Measurements from ENCODE around the gene ZNF672. TPM values are rescaled to one million over a fixed set of nuclear protein-coding genes. Genes with fewer than 3 reads are reported as not detected.

ZNF672 gene
- total and polyA plus RNA-seq, 2 of the 13 experiments (the other 11 are each of a cell fraction or from before 2014, with no cell fraction given), result 17.2 to 22.9 TPM

DNA sequence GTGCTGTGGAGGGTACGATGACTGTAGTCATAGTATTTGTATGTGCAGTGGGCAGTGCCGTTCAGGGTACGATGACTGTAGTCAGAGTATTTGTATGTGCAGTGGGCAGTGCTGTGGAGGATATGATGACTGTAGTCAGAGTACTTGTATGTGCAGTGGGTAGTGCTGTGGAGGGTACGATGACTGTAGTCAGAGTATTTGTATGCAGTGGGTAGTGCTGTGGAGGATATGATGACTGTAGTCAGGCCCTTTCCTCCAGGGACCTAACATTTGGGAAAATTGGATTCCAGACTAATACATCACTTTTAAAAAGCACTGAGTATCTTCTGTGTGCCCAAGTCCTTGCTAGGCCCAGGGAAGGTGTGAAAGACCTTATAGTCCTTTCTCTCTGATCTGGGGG, 2.9 kb downstream of the ZNF672 start:
- Histone ChIP-seq H3K36me3 (replicated peaks in 1 of 2; ENCODE audit: control insufficient read depth in 1 of 2, insufficient read depth in 2 of 2, low read length in 2 of 2) (peaks cover 10 to 21% of the 10 kb centered on the region in 2 experiments), H3K9me3 (ENCODE audit: low read length) (no peaks in the 10 kb centered on the region), H3K4me3 (replicated peaks in 1 of 3; ENCODE audit: insufficient read depth in 1 of 3, low read depth in 2 of 3, low read length in 3 of 3) (no peak overlapping the region), H3K4me1 (ENCODE audit: insufficient read depth, low read length) (peaks cover 45% of the 10 kb centered on the region), H3K79me2 (ENCODE audit: insufficient read depth, low read length) (peaks cover 30% of the 10 kb centered on the region), H3K4me2 (ENCODE audit: low read depth, low read length) (no peak overlapping the region), H3K27ac (ENCODE audit: extremely low read length, insufficient read depth, low read length) (no peak overlapping the region), H3K9ac (ENCODE audit: insufficient read depth, low read depth, low read length) (no peak overlapping the region), H4K20me1 (ENCODE audit: insufficient read depth, low read length) (0 out of 2 replicates have a peak, but pooled peaks cover 2% of the 10 kb centered on the region), H2AFZ (ENCODE audit: low read length) (no peak overlapping the region), H3K27me3 (ENCODE audit: control insufficient read depth in 1 of 2, insufficient read depth in 2 of 2, low read length in 2 of 2) (no peaks in the 10 kb centered on the region; a peak in 1 of 5 replicates)
- DNase-seq (ENCODE audit: low spot score) (no peak), ATAC-seq (no peak), FAIRE-seq (no peak)
- in situ Hi-C loops (cut with HindIII; ENCODE audit: extremely low pct_ligation_motif_present, low pct_unique_long_range_greater_than_20kb) (no loop called here), intact Hi-C loops (cut with micrococcal nuclease; ENCODE audit: unreplicated experiment) (no loop called here)
- no TSS peak for BruUV-seq (replicated peaks)
- ChIA-PET POLR2A (interaction anchor here (1.6 kb wide), 1 partner anchor 18 kb away, joined by 11 read pairs; the partner anchor contains the start of gene ZNF692), CTCF (ENCODE audit: low intra/inter-chr PET ratio, low total read pairs) (interaction anchor here (1.1 kb wide), 1 partner anchor 17 kb away, joined by 3 read pairs; no protein-coding TSS in a partner anchor)
- 92% methylated on average over 4 of the region's 4 CpGs for WGBS (ENCODE audit: low lambda C conversion rate)
- TF ChIP-seq, protein P1, sequence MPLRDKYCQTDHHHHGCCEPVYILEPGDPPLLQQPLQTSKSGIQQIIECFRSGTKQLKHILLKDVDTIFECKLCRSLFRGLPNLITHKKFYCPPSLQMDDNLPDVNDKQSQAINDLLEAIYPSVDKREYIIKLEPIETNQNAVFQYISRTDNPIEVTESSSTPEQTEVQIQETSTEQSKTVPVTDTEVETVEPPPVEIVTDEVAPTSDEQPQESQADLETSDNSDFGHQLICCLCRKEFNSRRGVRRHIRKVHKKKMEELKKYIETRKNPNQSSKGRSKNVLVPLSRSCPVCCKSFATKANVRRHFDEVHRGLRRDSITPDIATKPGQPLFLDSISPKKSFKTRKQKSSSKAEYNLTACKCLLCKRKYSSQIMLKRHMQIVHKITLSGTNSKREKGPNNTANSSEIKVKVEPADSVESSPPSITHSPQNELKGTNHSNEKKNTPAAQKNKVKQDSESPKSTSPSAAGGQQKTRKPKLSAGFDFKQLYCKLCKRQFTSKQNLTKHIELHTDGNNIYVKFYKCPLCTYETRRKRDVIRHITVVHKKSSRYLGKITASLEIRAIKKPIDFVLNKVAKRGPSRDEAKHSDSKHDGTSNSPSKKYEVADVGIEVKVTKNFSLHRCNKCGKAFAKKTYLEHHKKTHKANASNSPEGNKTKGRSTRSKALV (CRISPR knock-in tag; IDR thresholded peaks at IDR 0.05), result no peak
- TF ChIP-seq GZF1 (CRISPR knock-in tag; IDR thresholded peaks at IDR 0.05), result no peak
- TF ChIP-seq RORA (CRISPR knock-in tag; IDR thresholded peaks at IDR 0.05), result no peak
- TF ChIP-seq ZNF44 (CRISPR knock-in tag; IDR thresholded peaks at IDR 0.05), result no peak
- TF ChIP-seq, protein P2, sequence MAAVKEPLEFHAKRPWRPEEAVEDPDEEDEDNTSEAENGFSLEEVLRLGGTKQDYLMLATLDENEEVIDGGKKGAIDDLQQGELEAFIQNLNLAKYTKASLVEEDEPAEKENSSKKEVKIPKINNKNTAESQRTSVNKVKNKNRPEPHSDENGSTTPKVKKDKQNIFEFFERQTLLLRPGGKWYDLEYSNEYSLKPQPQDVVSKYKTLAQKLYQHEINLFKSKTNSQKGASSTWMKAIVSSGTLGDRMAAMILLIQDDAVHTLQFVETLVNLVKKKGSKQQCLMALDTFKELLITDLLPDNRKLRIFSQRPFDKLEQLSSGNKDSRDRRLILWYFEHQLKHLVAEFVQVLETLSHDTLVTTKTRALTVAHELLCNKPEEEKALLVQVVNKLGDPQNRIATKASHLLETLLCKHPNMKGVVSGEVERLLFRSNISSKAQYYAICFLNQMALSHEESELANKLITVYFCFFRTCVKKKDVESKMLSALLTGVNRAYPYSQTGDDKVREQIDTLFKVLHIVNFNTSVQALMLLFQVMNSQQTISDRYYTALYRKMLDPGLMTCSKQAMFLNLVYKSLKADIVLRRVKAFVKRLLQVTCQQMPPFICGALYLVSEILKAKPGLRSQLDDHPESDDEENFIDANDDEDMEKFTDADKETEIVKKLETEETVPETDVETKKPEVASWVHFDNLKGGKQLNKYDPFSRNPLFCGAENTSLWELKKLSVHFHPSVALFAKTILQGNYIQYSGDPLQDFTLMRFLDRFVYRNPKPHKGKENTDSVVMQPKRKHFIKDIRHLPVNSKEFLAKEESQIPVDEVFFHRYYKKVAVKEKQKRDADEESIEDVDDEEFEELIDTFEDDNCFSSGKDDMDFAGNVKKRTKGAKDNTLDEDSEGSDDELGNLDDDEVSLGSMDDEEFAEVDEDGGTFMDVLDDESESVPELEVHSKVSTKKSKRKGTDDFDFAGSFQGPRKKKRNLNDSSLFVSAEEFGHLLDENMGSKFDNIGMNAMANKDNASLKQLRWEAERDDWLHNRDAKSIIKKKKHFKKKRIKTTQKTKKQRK (IDR thresholded peaks at IDR 0.05; ENCODE audit: low read length), result no peak
- no peak for TF ChIP-seq PLRG1 (conservative IDR thresholded peaks at IDR 0.05)
- no peak for TF ChIP-seq PHF5A (CRISPR knock-in tag; IDR thresholded peaks at IDR 0.05; ENCODE audit: low read depth, unreplicated experiment)
- TF ChIP-seq REPIN1 (CRISPR knock-in tag; IDR thresholded peaks at IDR 0.05; ENCODE audit: borderline replicate concordance, low read depth), result no peak
- TF ChIP-seq, protein P3, sequence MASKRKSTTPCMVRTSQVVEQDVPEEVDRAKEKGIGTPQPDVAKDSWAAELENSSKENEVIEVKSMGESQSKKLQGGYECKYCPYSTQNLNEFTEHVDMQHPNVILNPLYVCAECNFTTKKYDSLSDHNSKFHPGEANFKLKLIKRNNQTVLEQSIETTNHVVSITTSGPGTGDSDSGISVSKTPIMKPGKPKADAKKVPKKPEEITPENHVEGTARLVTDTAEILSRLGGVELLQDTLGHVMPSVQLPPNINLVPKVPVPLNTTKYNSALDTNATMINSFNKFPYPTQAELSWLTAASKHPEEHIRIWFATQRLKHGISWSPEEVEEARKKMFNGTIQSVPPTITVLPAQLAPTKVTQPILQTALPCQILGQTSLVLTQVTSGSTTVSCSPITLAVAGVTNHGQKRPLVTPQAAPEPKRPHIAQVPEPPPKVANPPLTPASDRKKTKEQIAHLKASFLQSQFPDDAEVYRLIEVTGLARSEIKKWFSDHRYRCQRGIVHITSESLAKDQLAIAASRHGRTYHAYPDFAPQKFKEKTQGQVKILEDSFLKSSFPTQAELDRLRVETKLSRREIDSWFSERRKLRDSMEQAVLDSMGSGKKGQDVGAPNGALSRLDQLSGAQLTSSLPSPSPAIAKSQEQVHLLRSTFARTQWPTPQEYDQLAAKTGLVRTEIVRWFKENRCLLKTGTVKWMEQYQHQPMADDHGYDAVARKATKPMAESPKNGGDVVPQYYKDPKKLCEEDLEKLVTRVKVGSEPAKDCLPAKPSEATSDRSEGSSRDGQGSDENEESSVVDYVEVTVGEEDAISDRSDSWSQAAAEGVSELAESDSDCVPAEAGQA (IDR thresholded peaks at IDR 0.05; ENCODE audit: low read depth), result no peak
- TF ChIP-seq, protein P3 (CRISPR knock-in tag; IDR thresholded peaks at IDR 0.05; ENCODE audit: borderline replicate concordance), result no peak
- TF ChIP-seq, protein P4, sequence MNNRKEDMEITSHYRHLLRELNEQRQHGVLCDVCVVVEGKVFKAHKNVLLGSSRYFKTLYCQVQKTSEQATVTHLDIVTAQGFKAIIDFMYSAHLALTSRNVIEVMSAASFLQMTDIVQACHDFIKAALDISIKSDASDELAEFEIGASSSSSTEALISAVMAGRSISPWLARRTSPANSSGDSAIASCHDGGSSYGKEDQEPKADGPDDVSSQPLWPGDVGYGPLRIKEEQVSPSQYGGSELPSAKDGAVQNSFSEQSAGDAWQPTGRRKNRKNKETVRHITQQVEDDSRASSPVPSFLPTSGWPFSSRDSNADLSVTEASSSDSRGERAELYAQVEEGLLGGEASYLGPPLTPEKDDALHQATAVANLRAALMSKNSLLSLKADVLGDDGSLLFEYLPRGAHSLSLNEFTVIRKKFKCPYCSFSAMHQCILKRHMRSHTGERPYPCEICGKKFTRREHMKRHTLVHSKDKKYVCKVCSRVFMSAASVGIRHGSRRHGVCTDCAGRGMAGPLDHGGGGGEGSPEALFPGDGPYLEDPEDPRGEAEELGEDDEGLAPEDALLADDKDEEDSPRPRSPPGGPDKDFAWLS (CRISPR knock-in tag; IDR thresholded peaks at IDR 0.05; ENCODE audit: borderline replicate concordance), result no peak
- TF ChIP-seq KDM3A (CRISPR knock-in tag; IDR thresholded peaks at IDR 0.05; ENCODE audit: low read depth), result no peak

All from HepG2 (cell line).